MM.1S (cell line): ENCODE results near the gene MNX1.

ENCODE experiments used
- DNase-seq: peaks from one replicate; pipeline ENCODE4 v3.0.0-alpha.2; 2015
- H2AFZ ChIP-seq: fragments of 300-600 bp; sonication (generic); 2 replicates; pipeline ENCODE4 v1.6.0; 2016; ENCODE audit warnings: antibody characterized with exemption, low read length
- H3F3A ChIP-seq: fragments of 300-600 bp; sonication (generic); 2 replicates; pipeline ENCODE4 v1.6.1; 2016; ENCODE audit warnings: mild to moderate bottlenecking, antibody characterized with exemption, low read length, moderate library complexity, mixed read lengths; ENCODE audit not compliant: insufficient read depth
- H3K27ac ChIP-seq: fragments of 300-600 bp; sonication (generic); 2 replicates; pipeline ENCODE4 v1.5.1; 2016; ENCODE audit warnings: mild to moderate bottlenecking, low read length
- H3K27me3 ChIP-seq: fragments of 300-600 bp; sonication (generic); replicated peaks from 2 replicates; pipeline ENCODE4 v1.6.0; 2016; ENCODE audit warnings: low read length; ENCODE audit not compliant: insufficient read depth
- H3K36me3 ChIP-seq: fragments of 300-600 bp; sonication (generic); replicated peaks from 2 replicates; pipeline ENCODE4 v1.6.1; 2016; ENCODE audit warnings: mild to moderate bottlenecking, low read length, mixed read lengths; ENCODE audit not compliant: insufficient read depth
- H3K4me1 ChIP-seq: fragments of 300-600 bp; sonication (generic); 2 replicates; pipeline ENCODE4 v1.6.1; 2016; ENCODE audit warnings: low read length, mixed read lengths
- H3K4me2 ChIP-seq: fragments of 300-600 bp; sonication (generic); 2 replicates; pipeline ENCODE4 v1.6.0; 2016; ENCODE audit warnings: low read depth, low read length
- H3K4me3 ChIP-seq: fragments of 300-600 bp; sonication (generic); 2 replicates; pipeline ENCODE4 v1.5.1; 2016; ENCODE audit warnings: low read length, mixed read lengths
- H3K79me2 ChIP-seq: fragments of 300-600 bp; sonication (generic); 2 replicates; pipeline ENCODE4 v1.6.1; 2016; ENCODE audit warnings: mixed run types, low read length, mixed read lengths
- H3K9ac ChIP-seq: fragments of 300-600 bp; sonication (generic); 2 replicates; pipeline ENCODE4 v1.6.1; 2016; ENCODE audit warnings: low read length, mixed read lengths
- H3K9me2 ChIP-seq: fragments of 300-600 bp; sonication (generic); replicated peaks from 2 replicates; pipeline ENCODE4 v1.6.1; 2016; ENCODE audit warnings: mild to moderate bottlenecking, low read length, mixed read lengths; ENCODE audit not compliant: insufficient read depth
- H3K9me3 ChIP-seq: fragments of 300-600 bp; sonication (generic); replicated peaks from 2 replicates; pipeline ENCODE4 v1.6.1; 2016; ENCODE audit warnings: mild to moderate bottlenecking, low read length, mixed read lengths; ENCODE audit not compliant: insufficient read depth
- H4K20me1 ChIP-seq: fragments of 300-600 bp; sonication (generic); 2 replicates; pipeline ENCODE4 v1.6.1; 2016; ENCODE audit warnings: mild to moderate bottlenecking, low read length, moderate library complexity, mixed read lengths; ENCODE audit not compliant: insufficient read depth
- EZH2 ChIP-seq: fragments of 300-600 bp; sonication (generic); optimal IDR thresholded peaks from 2 replicates; pipeline ENCODE3; 2017; ENCODE audit warnings: low read depth, mild to moderate bottlenecking, antibody characterized with exemption, low read length, mixed read lengths
- EZH2phosphoT487 ChIP-seq: fragments of 300-600 bp; sonication (generic); IDR thresholded peaks from 2 replicates; pipeline ENCODE4 v1.6.1; 2018; ENCODE audit warnings: antibody characterized with exemption, low read length
- TF ChIP-seq, protein P1 (sequence below): fragments of 300-600 bp; sonication (generic); IDR thresholded peaks from 2 replicates; pipeline ENCODE4 v1.5.1; 2016; ENCODE audit warnings: antibody characterized with exemption, low read length, mixed read lengths

Gene MNX1

GRCh38 chr7:157014635-157015555 lies 4.4 kb upstream of the MNX1 start:
- no peak for TF ChIP-seq EZH2
- TF ChIP-seq, protein P1, sequence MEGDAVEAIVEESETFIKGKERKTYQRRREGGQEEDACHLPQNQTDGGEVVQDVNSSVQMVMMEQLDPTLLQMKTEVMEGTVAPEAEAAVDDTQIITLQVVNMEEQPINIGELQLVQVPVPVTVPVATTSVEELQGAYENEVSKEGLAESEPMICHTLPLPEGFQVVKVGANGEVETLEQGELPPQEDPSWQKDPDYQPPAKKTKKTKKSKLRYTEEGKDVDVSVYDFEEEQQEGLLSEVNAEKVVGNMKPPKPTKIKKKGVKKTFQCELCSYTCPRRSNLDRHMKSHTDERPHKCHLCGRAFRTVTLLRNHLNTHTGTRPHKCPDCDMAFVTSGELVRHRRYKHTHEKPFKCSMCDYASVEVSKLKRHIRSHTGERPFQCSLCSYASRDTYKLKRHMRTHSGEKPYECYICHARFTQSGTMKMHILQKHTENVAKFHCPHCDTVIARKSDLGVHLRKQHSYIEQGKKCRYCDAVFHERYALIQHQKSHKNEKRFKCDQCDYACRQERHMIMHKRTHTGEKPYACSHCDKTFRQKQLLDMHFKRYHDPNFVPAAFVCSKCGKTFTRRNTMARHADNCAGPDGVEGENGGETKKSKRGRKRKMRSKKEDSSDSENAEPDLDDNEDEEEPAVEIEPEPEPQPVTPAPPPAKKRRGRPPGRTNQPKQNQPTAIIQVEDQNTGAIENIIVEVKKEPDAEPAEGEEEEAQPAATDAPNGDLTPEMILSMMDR = no peak
- no peak for TF ChIP-seq EZH2phosphoT487
- Histone ChIP-seq H4K20me1 (no peaks in the 10 kb centered on the region), H3K36me3 (no peaks in the 10 kb centered on the region), H3K4me1 (peaks cover 58% of the 10 kb centered on the region), H3K9ac (no peak overlapping the region), H3K79me2 (0 out of 2 replicates have a peak, but pooled peaks cover 7% of the 10 kb centered on the region), H2AFZ (no peak overlapping the region), H3K27ac (no peak overlapping the region; the same call in 1 of the 2 replicates), H3K9me2 (no peaks in the 10 kb centered on the region), H3K4me3 (no peak overlapping the region), H3K4me2 (no peak overlapping the region), H3K9me3 (no peaks in the 10 kb centered on the region), H3F3A (peaks cover 24% of the 10 kb centered on the region), H3K27me3 (peaks cover 7% of the 10 kb centered on the region)
- DNase-seq = peak; percentile 6

GRCh38 chr7:157013602-157014549 lies 3.4 kb upstream of the MNX1 start:
- H3K27me3 ChIP-seq = no peaks in the 10 kb centered on the region
- peaks cover 64% of the 10 kb centered on the region for H3K4me1 ChIP-seq
- H2AFZ ChIP-seq = no peak overlapping the region
- no peak overlapping the region for H3K9ac ChIP-seq
- peaks cover 24% of the 10 kb centered on the region for H3F3A ChIP-seq
- TF ChIP-seq EZH2 (no peak), EZH2phosphoT487 (no peak)
- TF ChIP-seq, protein P1 = no peak
- H3K4me2 ChIP-seq = no peak overlapping the region
- peaks cover 14% of the 10 kb centered on the region for H3K79me2 ChIP-seq
- peak; percentile 5 for DNase-seq
- H3K9me3 ChIP-seq = no peaks in the 10 kb centered on the region
- H3K4me3 ChIP-seq = no peak overlapping the region
- no peak overlapping the region for H3K27ac ChIP-seq
- H3K9me2 ChIP-seq = no peaks in the 10 kb centered on the region
- no peaks in the 10 kb centered on the region for H3K36me3 ChIP-seq
- H4K20me1 ChIP-seq = no peaks in the 10 kb centered on the region

- H3K9me2 ChIP-seq = no peaks in the 10 kb centered on the region
- H3K9me3 ChIP-seq = no peaks in the 10 kb centered on the region
- H2AFZ ChIP-seq = no peak overlapping the region
- no peaks in the 10 kb centered on the region for H3K27me3 ChIP-seq
- H3K4me1 ChIP-seq = peaks cover 64% of the 10 kb centered on the region
- peaks cover 24% of the 10 kb centered on the region for H3F3A ChIP-seq
- no peak overlapping the region for H3K9ac ChIP-seq
- H3K79me2 ChIP-seq = peaks cover 15% of the 10 kb centered on the region
- TF ChIP-seq EZH2 = no peak
- TF ChIP-seq, protein P1 = no peak
- TF ChIP-seq EZH2phosphoT487 = no peak
- H3K4me3 ChIP-seq = no peak overlapping the region
- no peaks in the 10 kb centered on the region for H3K36me3 ChIP-seq
- no peaks in the 10 kb centered on the region for H4K20me1 ChIP-seq
- no peak overlapping the region for H3K27ac ChIP-seq
- peak; percentile 15 for DNase-seq
- H3K4me2 ChIP-seq = no peak overlapping the region
Observed at GRCh38 chr7:157013101-157013500, 2.6 kb upstream of the MNX1 start.
